CD14-positive monocyte (primary cell): ENCODE results near the gene NEK9. TPM values are rescaled to one million over a fixed set of nuclear protein-coding genes. Genes with fewer than 3 reads are reported as not detected.

Source experiments
- DNase-seq, 3 donors: peaks; one replicate each; pipeline ENCODE4 v3.0.0-alpha.2; 2011 to 2022
- H2AFZ ChIP-seq: 2 replicates; pipeline ENCODE4 v1.6.0; 2012; ENCODE audit warnings: mild to moderate bottlenecking, low read depth, low read length, inconsistent platforms; ENCODE audit not compliant: insufficient read depth, poor library complexity, severe bottlenecking
- H3K27ac ChIP-seq, 2 donors: 1 replicate in 1 of 2; 2 replicates in 1 of 2; pipeline ENCODE4 v1.5.1; 2012 to 2013; ENCODE audit warnings: low read length in 2 of 2, control low read depth in 1 of 2, inconsistent platforms in 1 of 2, low read depth in 1 of 2, mild to moderate bottlenecking in 1 of 2
- H3K27me3 ChIP-seq, 2 donors: one replicate each; pipeline versions ENCODE4 v1.6.0 to v1.6.1; 2011 to 2013; ENCODE audit warnings: low read length in 2 of 2; ENCODE audit not compliant: control insufficient read depth in 2 of 2, insufficient read depth in 2 of 2
- H3K36me3 ChIP-seq, 2 donors: replicated peaks in 1 of 2; 1 replicate in 1 of 2; 2 replicates in 1 of 2; pipeline versions ENCODE4 v1.5.1 to v1.6.1; 2012 to 2013; ENCODE audit warnings: low read length in 2 of 2, control low read depth in 1 of 2, inconsistent platforms in 1 of 2, mild to moderate bottlenecking in 1 of 2; ENCODE audit not compliant: insufficient read depth in 2 of 2, control insufficient read depth in 1 of 2
- H3K4me1 ChIP-seq, 2 donors: 1 replicate in 1 of 2; 2 replicates in 1 of 2; pipeline versions ENCODE4 v1.5.1 to v1.6.1; 2012 to 2013; ENCODE audit warnings: low read length in 2 of 2, control low read depth in 1 of 2, inconsistent platforms in 1 of 2, mild to moderate bottlenecking in 1 of 2, moderate library complexity in 1 of 2; ENCODE audit not compliant: insufficient read depth in 2 of 2, control insufficient read depth in 1 of 2
- H3K4me2 ChIP-seq: replicated peaks from 2 replicates; pipeline ENCODE3; 2012; ENCODE audit warnings: low read length, moderate library complexity, mild to moderate bottlenecking; ENCODE audit not compliant: poor library complexity, severe bottlenecking; ENCODE audit errors: extremely low read depth
- H3K4me3 ChIP-seq, 3 experiments: fragments of 200-600 bp in 1 of 3; sonication (generic) in 1 of 3; replicated peaks in 1 of 3; 1 replicate in 2 of 3; 2 replicates in 1 of 3; pipeline ENCODE4 v1.5.1; 2011 to 2013; ENCODE audit warnings: low read length in 3 of 3, mild to moderate bottlenecking in 3 of 3, control low read depth in 2 of 3, low read depth in 2 of 3, inconsistent platforms in 1 of 3, moderate library complexity in 1 of 3
- H3K79me2 ChIP-seq: 2 replicates; pipeline ENCODE4 v1.6.0; 2012; ENCODE audit warnings: mild to moderate bottlenecking, control low read depth, inconsistent platforms, low read length, moderate library complexity; ENCODE audit not compliant: insufficient read depth
- H3K9ac ChIP-seq: 2 replicates; pipeline ENCODE4 v1.6.0; 2017; ENCODE audit warnings: low read length, mild to moderate bottlenecking; ENCODE audit not compliant: insufficient read depth, poor library complexity, severe bottlenecking
- H3K9me3 ChIP-seq, 2 donors: replicated peaks in 1 of 2; 1 replicate in 1 of 2; 2 replicates in 1 of 2; pipeline versions ENCODE4 v1.5.1 to v1.6.1; 2012 to 2013; ENCODE audit warnings: low read length in 2 of 2, control low read depth in 1 of 2; ENCODE audit not compliant: control insufficient read depth in 1 of 2, insufficient read depth in 1 of 2
- H4K20me1 ChIP-seq: 2 replicates; pipeline ENCODE4 v1.6.0; 2012; ENCODE audit warnings: mild to moderate bottlenecking, low read length, control low read depth, moderate library complexity; ENCODE audit not compliant: insufficient read depth
- H3K27ac Mint-ChIP-seq, 7 donors: one replicate each; pipeline ENCODE4 v1.8.0; 2020; ENCODE audit warnings: mild to moderate bottlenecking in 7 of 7, mixed read lengths in 7 of 7, moderate library complexity in 6 of 7, inconsistent platforms in 2 of 7
- H3K27me3 Mint-ChIP-seq, 3 donors: one replicate each; pipeline ENCODE4 v1.8.0; 2021 to 2022; ENCODE audit warnings: low read depth in 3 of 3, mild to moderate bottlenecking in 3 of 3, mixed read lengths in 3 of 3, moderate library complexity in 3 of 3, inconsistent platforms in 1 of 3
- H3K36me3 Mint-ChIP-seq, 2 donors: one replicate each; pipeline ENCODE4 v1.8.0; 2020; ENCODE audit warnings: mixed read lengths in 2 of 2, inconsistent platforms in 1 of 2, mild to moderate bottlenecking in 1 of 2
- H3K4me1 Mint-ChIP-seq: one replicate; pipeline ENCODE4 v1.8.0; 2020; ENCODE audit warnings: mild to moderate bottlenecking, mixed read lengths
- H3K4me3 Mint-ChIP-seq, 2 donors: one replicate each; pipeline ENCODE4 v1.8.0; 2020; ENCODE audit warnings: mild to moderate bottlenecking in 2 of 2, mixed read lengths in 2 of 2, moderate library complexity in 1 of 2
- H3K9me3 Mint-ChIP-seq, 7 donors: one replicate each; pipeline ENCODE4 v1.8.0; 2020 to 2022; ENCODE audit warnings: mixed read lengths in 7 of 7, mild to moderate bottlenecking in 6 of 7, moderate library complexity in 6 of 7, inconsistent platforms in 2 of 7
- WGBS: methylation state at CpG from one replicate; pipeline ENCODE4 v1.1.5; 2013; ENCODE audit warnings: missing lambda C conversion rate; ENCODE audit not compliant: insufficient coverage; 5-methylcytosine and 5-hydroxymethylcytosine counted together
- intact Hi-C, 2 donors: fragments of 100-400 bp; cut with micrococcal nuclease; formaldehyde crosslinking; loops; one replicate each; pipeline versions ENCODE4 v1.15.0 to v1.15.1; 2023
- polyA plus RNA-seq, 3 donors: library from polyadenylated mRNA; depleted of rRNA in 1 of 3; unstranded in 2 of 3; stranded (reverse) in 1 of 3; fragments of 300-500 nt in 2 of 3; fragments of >200 nt in 1 of 3; fragmentation: Illumina TruSeq in 2 of 3; gene quantifications; 1 replicate in 2 of 3; 2 replicates in 1 of 3; pipeline ENCODE4 v1.2.3, GENCODE V29; 2012 to 2021
- TF ChIP-seq, protein P1 (sequence below): fragments of 200-600 bp; IDR thresholded peaks from one replicate; pipeline ENCODE4 v1.8.0; 2022; ENCODE audit warnings: antibody characterized with exemption, mild to moderate bottlenecking

Gene NEK9
- polyA plus RNA-seq, 3 donors = 8.9 to 27.8 (median 10.1) TPM

- H3K36me3 ChIP-seq = no peaks in the 10 kb centered on the region
- peaks cover 20% of the 10 kb centered on the region for H3K79me2 ChIP-seq
- Mint-ChIP-seq H3K27ac (peak overlapping the region; percentile 91 to 98 (median 95)), H3K4me3 (peak overlapping the region in 1 of 2 donors; percentile 2), H3K27me3 (no peaks in the 10 kb centered on the region), H3K9me3 (no peaks in the 10 kb centered on the region), H3K36me3 (peaks cover 7 to 13% of the 10 kb centered on the region in 2 donors), H3K4me1 (peaks cover 45% of the 10 kb centered on the region)
- H2AFZ ChIP-seq = no peak overlapping the region
- peak overlapping the region in 1 of 3 experiments; percentile 81 for H3K4me3 ChIP-seq
- no peak for DNase-seq
- H4K20me1 ChIP-seq = no peaks in the 10 kb centered on the region
- WGBS = 100% methylated on average over 4 of the region's 5 CpGs
- H3K4me2 ChIP-seq = peak overlapping the region; percentile 84
- H3K27me3 ChIP-seq = no peaks in the 10 kb centered on the region
- TF ChIP-seq, protein P1, sequence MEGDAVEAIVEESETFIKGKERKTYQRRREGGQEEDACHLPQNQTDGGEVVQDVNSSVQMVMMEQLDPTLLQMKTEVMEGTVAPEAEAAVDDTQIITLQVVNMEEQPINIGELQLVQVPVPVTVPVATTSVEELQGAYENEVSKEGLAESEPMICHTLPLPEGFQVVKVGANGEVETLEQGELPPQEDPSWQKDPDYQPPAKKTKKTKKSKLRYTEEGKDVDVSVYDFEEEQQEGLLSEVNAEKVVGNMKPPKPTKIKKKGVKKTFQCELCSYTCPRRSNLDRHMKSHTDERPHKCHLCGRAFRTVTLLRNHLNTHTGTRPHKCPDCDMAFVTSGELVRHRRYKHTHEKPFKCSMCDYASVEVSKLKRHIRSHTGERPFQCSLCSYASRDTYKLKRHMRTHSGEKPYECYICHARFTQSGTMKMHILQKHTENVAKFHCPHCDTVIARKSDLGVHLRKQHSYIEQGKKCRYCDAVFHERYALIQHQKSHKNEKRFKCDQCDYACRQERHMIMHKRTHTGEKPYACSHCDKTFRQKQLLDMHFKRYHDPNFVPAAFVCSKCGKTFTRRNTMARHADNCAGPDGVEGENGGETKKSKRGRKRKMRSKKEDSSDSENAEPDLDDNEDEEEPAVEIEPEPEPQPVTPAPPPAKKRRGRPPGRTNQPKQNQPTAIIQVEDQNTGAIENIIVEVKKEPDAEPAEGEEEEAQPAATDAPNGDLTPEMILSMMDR = no peak
- intact Hi-C loops = no loop called here
- peaks cover 29 to 39% of the 10 kb centered on the region in 2 donors for H3K4me1 ChIP-seq
- peak overlapping the region; percentile 36 to 85 for H3K27ac ChIP-seq
- H3K9ac ChIP-seq = no peak overlapping the region
- H3K9me3 ChIP-seq = no peaks in the 10 kb centered on the region
Measured at GRCh38 chr14:75049136-75049535, 77.7 kb downstream of the NEK9 start.

DNA sequence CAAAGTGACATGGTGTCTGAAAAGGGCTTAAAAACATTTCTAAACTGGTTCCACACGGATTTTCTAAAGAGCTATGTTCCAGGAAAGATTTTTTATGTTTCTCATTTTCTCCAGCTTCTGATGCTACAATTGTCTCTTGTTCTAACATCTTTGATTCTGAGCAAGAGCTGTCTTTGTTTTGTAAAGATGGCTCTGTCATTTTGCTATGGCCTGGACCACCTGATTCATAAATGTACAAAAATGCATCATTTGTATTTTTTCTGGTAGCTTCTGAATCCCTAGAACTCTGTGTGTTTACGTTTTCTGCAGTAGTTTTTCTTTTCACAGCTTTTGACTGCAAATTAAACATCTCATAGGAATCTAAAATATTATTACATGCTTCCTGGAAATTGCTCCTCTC, 78.7 kb downstream of the NEK9 start:
- peaks cover 20% of the 10 kb centered on the region for H3K79me2 ChIP-seq
- no peak overlapping the region for H3K9ac ChIP-seq
- no peak overlapping the region for H3K4me2 ChIP-seq
- Mint-ChIP-seq H3K27me3 (no peaks in the 10 kb centered on the region), H3K9me3 (no peaks in the 10 kb centered on the region), H3K36me3 (peaks cover 10 to 19% of the 10 kb centered on the region in 2 donors), H3K4me1 (peaks cover 36% of the 10 kb centered on the region), H3K27ac (no peak overlapping the region), H3K4me3 (no peak overlapping the region)
- H3K27ac ChIP-seq = no peak overlapping the region
- peaks cover 29 to 33% of the 10 kb centered on the region in 2 donors for H3K4me1 ChIP-seq
- DNase-seq = no peak
- H2AFZ ChIP-seq = no peak overlapping the region
- no peaks in the 10 kb centered on the region for H4K20me1 ChIP-seq
- peaks cover 1 to 4% of the 10 kb centered on the region in 2 donors for H3K36me3 ChIP-seq
- TF ChIP-seq, protein P1 = no peak
- no peak overlapping the region for H3K4me3 ChIP-seq
- WGBS = 100% methylated on average over 1 of the region's 2 CpGs
- intact Hi-C loops = no loop called here
- no peaks in the 10 kb centered on the region for H3K27me3 ChIP-seq
- no peaks in the 10 kb centered on the region for H3K9me3 ChIP-seq
